ENCODE data around the gene TMEM132D. TPM values are rescaled to one million over a fixed set of nuclear protein-coding genes. Genes with fewer than 3 reads are reported as not detected.

Gene TMEM132D
- total and polyA plus RNA-seq, 4 donors, result 0.01 to 0.14 (median 0.08) TPM

DNA sequence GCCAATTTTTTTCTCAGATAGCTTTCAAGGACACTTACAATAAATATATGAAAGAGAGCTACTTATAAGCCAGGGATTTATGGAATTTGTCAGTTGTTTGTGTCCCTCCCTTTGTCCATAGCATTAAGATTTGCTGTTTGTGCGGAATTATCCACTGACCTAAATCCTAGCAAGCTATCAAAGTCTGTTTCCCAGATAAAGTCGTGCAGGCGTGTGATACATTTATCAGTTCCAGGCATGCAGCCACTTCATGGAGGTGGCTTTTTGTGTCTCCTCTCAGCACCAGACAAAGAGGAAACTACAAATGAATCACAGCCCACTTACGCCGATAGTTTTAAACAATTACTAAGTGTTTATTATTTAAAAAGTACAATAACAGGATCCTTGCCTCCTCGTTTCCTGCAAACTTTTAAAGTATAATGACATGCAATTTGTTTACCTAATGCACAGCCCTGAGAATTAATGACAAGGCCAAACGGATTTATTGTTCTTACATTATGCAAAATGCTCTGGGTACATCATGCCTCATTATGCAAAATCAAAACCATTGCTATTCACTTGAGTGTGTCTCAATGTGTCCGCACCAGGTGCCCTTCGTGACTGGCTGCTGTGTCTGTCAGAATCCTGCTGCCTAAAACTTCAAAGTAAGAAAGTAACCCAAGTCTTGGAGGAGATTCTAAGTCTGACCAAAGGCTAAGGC is 627.3 kb downstream of the TMEM132D start:
- H3K36me3 ChIP-seq (ENCODE audit: control insufficient read depth in 4 of 4, insufficient read depth in 3 of 4, low read depth in 1 of 4, low read length in 3 of 4), result no peaks in the 10 kb centered on the region
- TF ChIP-seq ZBTB33 (IDR thresholded peaks at IDR 0.05) (no peak), HNF4G (IDR thresholded peaks at IDR 0.05) (no peak)
- 46% methylated on average over 9 of the region's 9 CpGs for WGBS
- no peak overlapping the region for H3K4me3 ChIP-seq (ENCODE audit: low read depth in 1 of 3, low read length in 3 of 3)
- H3K27me3 ChIP-seq (ENCODE audit: control insufficient read depth in 4 of 4, insufficient read depth in 4 of 4, low read length in 3 of 4), result no peaks in the 10 kb centered on the region
- DNase-seq (ENCODE audit: low spot score), result no peak
- H3K9ac ChIP-seq (ENCODE audit: low read depth in 1 of 2, low read length in 2 of 2), result no peak overlapping the region
- H3K27ac ChIP-seq (ENCODE audit: low read depth in 1 of 2, low read length in 2 of 2), result no peak overlapping the region
- no peaks in the 10 kb centered on the region for H3K9me3 ChIP-seq (ENCODE audit: control insufficient read depth in 4 of 4, low read length in 3 of 4)
- H3K4me1 ChIP-seq (ENCODE audit: control insufficient read depth in 4 of 4, insufficient read depth in 4 of 4, low read length in 3 of 4), result no peaks in the 10 kb centered on the region

DNA sequence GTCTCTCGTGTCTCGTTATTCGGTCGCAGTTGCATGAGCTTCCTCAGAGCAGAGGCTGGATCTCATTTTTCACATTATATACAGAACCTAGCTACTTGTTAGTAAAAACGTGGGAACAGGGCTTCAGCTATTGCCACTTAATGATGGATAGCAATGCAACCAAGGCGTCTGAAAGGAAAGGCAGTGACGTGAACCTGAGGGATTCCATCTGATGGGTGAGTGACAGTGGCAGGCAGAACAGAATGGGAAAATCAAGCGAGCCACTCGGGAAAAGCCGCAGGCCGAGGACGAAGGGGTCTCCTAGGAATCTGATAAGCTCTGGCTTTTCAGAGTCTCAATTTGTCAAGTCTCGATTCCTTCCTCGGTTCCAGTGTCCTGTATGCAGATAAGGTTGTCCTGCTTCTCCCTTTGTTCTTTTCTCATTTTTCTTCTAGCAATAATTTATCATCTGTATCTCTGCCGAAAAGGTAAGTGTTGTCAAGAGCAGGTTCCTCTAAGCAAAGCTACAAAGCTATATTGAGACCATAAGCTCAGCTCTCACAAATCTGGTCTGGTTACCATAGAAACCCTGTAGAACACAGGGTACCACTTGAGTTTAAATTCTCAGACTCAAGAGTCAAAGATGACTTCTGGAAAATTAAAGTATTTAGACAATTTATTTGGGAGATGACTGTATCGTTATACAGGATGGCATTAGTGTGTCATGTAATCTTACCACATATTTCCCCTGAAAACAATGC is 633.9 kb downstream of the TMEM132D start:
- no peaks in the 10 kb centered on the region for H3K4me1 ChIP-seq (ENCODE audit: control insufficient read depth in 4 of 4, insufficient read depth in 4 of 4, low read length in 3 of 4)
- TF ChIP-seq GABPA (IDR thresholded peaks at IDR 0.05 in 1 of 2, conservative IDR thresholded peaks at IDR 0.05 in 1 of 2) (no peak), RXRA (IDR thresholded peaks at IDR 0.05) (no peak), NR2F2 (IDR thresholded peaks at IDR 0.05) (no peak), REST (IDR thresholded peaks at IDR 0.05) (no peak), YY1 (IDR thresholded peaks at IDR 0.05) (no peak), FOXA2 (IDR thresholded peaks at IDR 0.05) (no peak), SP1 (IDR thresholded peaks at IDR 0.05) (no peak), HNF4A (conservative IDR thresholded peaks at IDR 0.05) (no peak), HNF4G (IDR thresholded peaks at IDR 0.05) (no peak), ZBTB33 (IDR thresholded peaks at IDR 0.05) (no peak), MAX (IDR thresholded peaks at IDR 0.05) (no peak)
- H3K27ac ChIP-seq (ENCODE audit: low read depth in 1 of 2, low read length in 2 of 2), result no peak overlapping the region
- H3K27me3 ChIP-seq (ENCODE audit: control insufficient read depth in 4 of 4, insufficient read depth in 4 of 4, low read length in 3 of 4), result peaks cover 0 to 1% (median 0%) of the 10 kb centered on the region in 4 donors
- peaks cover 0 to 4% (median 1%) of the 10 kb centered on the region in 4 donors for H3K9me3 ChIP-seq (ENCODE audit: control insufficient read depth in 4 of 4, low read length in 3 of 4)
- 79% methylated on average over 16 of the region's 16 CpGs for WGBS
- no peaks in the 10 kb centered on the region for H3K36me3 ChIP-seq (ENCODE audit: control insufficient read depth in 4 of 4, insufficient read depth in 3 of 4, low read depth in 1 of 4, low read length in 3 of 4)
- H3K9ac ChIP-seq (ENCODE audit: low read depth in 1 of 2, low read length in 2 of 2), result no peak overlapping the region
- no peak for DNase-seq (ENCODE audit: low spot score)
- H3K4me3 ChIP-seq (ENCODE audit: low read depth in 1 of 3, low read length in 3 of 3), result no peak overlapping the region

Data from liver (tissue), 9 donors.